SK-N-SH (cell line): ENCODE data around the gene DCHS2. TPM values are rescaled to one million over a fixed set of nuclear protein-coding genes. Genes with fewer than 3 reads are reported as not detected.

ENCODE experiments used
- CTCF ChIA-PET: fragments of 300-600, 350-600 bp; formaldehyde crosslinking; extraction: SDS; loops from one replicate; lab custom pipeline; 2021; lab: Yijun Ruan, JAX
- POLR2A ChIA-PET: fragments of 350-600 bp; sonication (Branson Sonifier 250); formaldehyde crosslinking; extraction: SDS; loops from one replicate; lab custom pipeline; 2020; ENCODE audit warnings: antibody characterized with exemption, inconsistent platforms; lab: Yijun Ruan, JAX
- DNase-seq: peaks from one replicate; pipeline ENCODE4 v3.0.0; 2012
- H2AFZ ChIP-seq: fragments of 200-600 bp; sonication (generic); 2 replicates; pipeline ENCODE4 v1.8.1; 2016; ENCODE audit warnings: antibody characterized with exemption, mild to moderate bottlenecking, low read depth
- H3F3A ChIP-seq: fragments of 200-600 bp; sonication (generic); replicated peaks from 2 replicates; pipeline ENCODE3; 2016; ENCODE audit warnings: antibody characterized with exemption, mild to moderate bottlenecking; ENCODE audit not compliant: insufficient read depth
- H3K27ac ChIP-seq, 2 experiments: fragments of 200-500 bp in 1 of 2; fragments of 200-600 bp in 1 of 2; sonication (Bioruptor generic) in 1 of 2; sonication (generic), shearing (Covaris generic) in 1 of 2; 2 replicates each; pipeline versions ENCODE4 v1.5.1 to v1.6.1; 2014 to 2016; ENCODE audit warnings: low read depth in 2 of 2, inconsistent platforms in 1 of 2, low read length in 1 of 2, mild to moderate bottlenecking in 1 of 2, mixed read lengths in 1 of 2
- H3K27me3 ChIP-seq: fragments of 200-600 bp; sonication (generic), shearing (Covaris generic); 2 replicates; pipeline ENCODE4 v1.6.1; 2016; ENCODE audit warnings: mixed run types; ENCODE audit not compliant: insufficient read depth
- H3K36me3 ChIP-seq, 2 experiments: fragments of 200-500 bp in 1 of 2; fragments of 200-600 bp in 1 of 2; sonication (Bioruptor generic) in 1 of 2; sonication (generic) in 1 of 2; replicated peaks in 1 of 2; 2 replicates each; pipeline versions ENCODE3 to v1.5.1; 2014 to 2016; ENCODE audit warnings: low read length in 1 of 2, mild to moderate bottlenecking in 1 of 2; ENCODE audit not compliant: insufficient read depth in 2 of 2, control insufficient read depth in 1 of 2
- H3K4me1 ChIP-seq, 2 experiments: fragments of 200-500 bp in 1 of 2; fragments of 200-600 bp in 1 of 2; sonication (Bioruptor generic) in 1 of 2; sonication (generic), shearing (Covaris generic) in 1 of 2; 2 replicates each; pipeline versions ENCODE4 v1.5.1 to v1.6.1; 2014 to 2016; ENCODE audit warnings: low read depth in 1 of 2, low read length in 1 of 2, mixed run types in 1 of 2; ENCODE audit not compliant: insufficient read depth in 2 of 2, control insufficient read depth in 1 of 2
- H3K4me2 ChIP-seq: fragments of 200-600 bp; sonication (generic), shearing (Covaris generic); 2 replicates; pipeline ENCODE4 v1.6.1; 2017; ENCODE audit warnings: mixed run types
- H3K4me3 ChIP-seq, 2 experiments: fragments of 200-500 bp in 1 of 2; fragments of 200-600 bp in 1 of 2; sonication (Bioruptor generic) in 1 of 2; sonication (generic), shearing (Covaris generic) in 1 of 2; 2 replicates each; pipeline versions ENCODE4 v1.5.1 to v1.8.1; 2014 to 2016; ENCODE audit warnings: low read depth in 2 of 2, inconsistent platforms in 1 of 2, low read length in 1 of 2, mild to moderate bottlenecking in 1 of 2, mixed read lengths in 1 of 2, moderate library complexity in 1 of 2
- H3K79me2 ChIP-seq: fragments of 200-600 bp; sonication (generic); 2 replicates; pipeline ENCODE4 v1.8.1; 2017; ENCODE audit warnings: mild to moderate bottlenecking; ENCODE audit not compliant: insufficient read depth
- H3K9ac ChIP-seq: fragments of 200-600 bp; sonication (generic); 2 replicates; pipeline ENCODE4 v1.6.1; 2017; ENCODE audit warnings: mixed run types
- H3K9me2 ChIP-seq: fragments of 200-600 bp; sonication (generic); 2 replicates; pipeline ENCODE4 v1.6.1; 2017; ENCODE audit warnings: mixed run types
- H3K9me3 ChIP-seq: fragments of 200-600 bp; sonication (generic); 2 replicates; pipeline ENCODE4 v1.6.1; 2017; ENCODE audit warnings: mixed run types, mild to moderate bottlenecking, moderate library complexity
- H4K20me1 ChIP-seq: fragments of 200-600 bp; sonication (generic); 2 replicates; pipeline ENCODE4 v1.6.1; 2017; ENCODE audit warnings: mild to moderate bottlenecking, mixed run types; ENCODE audit not compliant: insufficient read depth
- CHD2 ChIP-seq: fragments of 150-350 bp; IDR thresholded peaks from 2 replicates; pipeline ENCODE4 v1.6.1; 2018; ENCODE audit warnings: low read length; ENCODE audit not compliant: partially characterized antibody
- CTCF ChIP-seq: fragments of 200-600 bp; sonication (generic); IDR thresholded peaks from 2 replicates; pipeline ENCODE4 v1.6.1; 2017; ENCODE audit warnings: antibody characterized with exemption, mild to moderate bottlenecking, moderate library complexity
- ELF1 ChIP-seq: IDR thresholded peaks from 2 replicates; pipeline ENCODE4 v1.4.0; 2012
- FOXJ3 ChIP-seq: sonication (generic); formaldehyde crosslinking; IDR thresholded peaks from 2 replicates; pipeline ENCODE4 v1.5.1; 2020; ENCODE audit warnings: mild to moderate bottlenecking, missing genetic modification reagents
- FOXM1 ChIP-seq: IDR thresholded peaks from 2 replicates; pipeline ENCODE4 v1.4.0; 2012; ENCODE audit warnings: low read depth, mild to moderate bottlenecking
- JUND ChIP-seq: IDR thresholded peaks from 2 replicates; pipeline ENCODE4 v1.4.0; 2012
- MEF2A ChIP-seq: IDR thresholded peaks from 2 replicates; pipeline ENCODE4 v1.4.0; 2012; ENCODE audit warnings: low read depth, borderline replicate concordance
- MXI1 ChIP-seq: IDR thresholded peaks from 2 replicates; pipeline ENCODE4 v1.6.1; 2012; ENCODE audit warnings: mild to moderate bottlenecking, low read depth, low read length, improper control_type of control experiment
- NRF1 ChIP-seq: IDR thresholded peaks from 2 replicates; pipeline ENCODE4 v1.6.1; 2012; ENCODE audit warnings: low read depth, mild to moderate bottlenecking, low read length
- PBX3 ChIP-seq: IDR thresholded peaks from 2 replicates; pipeline ENCODE4; 2012
- POLR2AphosphoS5 ChIP-seq: IDR thresholded peaks from 2 replicates; pipeline ENCODE4 v1.6.1; 2012; ENCODE audit warnings: low read depth, low read length
- RFX5 ChIP-seq: IDR thresholded peaks from 2 replicates; pipeline ENCODE4 v1.6.1; 2012; ENCODE audit warnings: mild to moderate bottlenecking, improper control_type of control experiment, low read length
- RXRA ChIP-seq: IDR thresholded peaks from 2 replicates; pipeline ENCODE4 v1.4.0; 2012; ENCODE audit warnings: low read depth, mild to moderate bottlenecking, borderline replicate concordance
- SIN3A ChIP-seq: IDR thresholded peaks from 2 replicates; pipeline ENCODE4 v1.6.1; 2012; ENCODE audit warnings: low read depth, mild to moderate bottlenecking, low read length, moderate library complexity, borderline replicate concordance
- USF1 ChIP-seq: IDR thresholded peaks from 2 replicates; pipeline ENCODE4 v1.4.0; 2012; ENCODE audit warnings: low read depth, borderline replicate concordance
- YY1 ChIP-seq: IDR thresholded peaks from 2 replicates; pipeline ENCODE4 v1.4.0; 2012; ENCODE audit warnings: low read depth, mild to moderate bottlenecking
- WGBS: methylation state at CpG from one replicate; pipeline ENCODE4 v1.1.6; 2017; ENCODE audit warnings: low lambda C conversion rate; 5-methylcytosine and 5-hydroxymethylcytosine counted together
- polyA plus RNA-seq, 3 experiments: library from polyadenylated mRNA; depleted of rRNA; stranded (reverse); fragments of >200 nt; gene quantifications; 2 replicates each; pipeline ENCODE4 v1.2.3, GENCODE V29; 2012

DCHS2 gene
- polyA plus RNA-seq, 1 of the 3 experiments (the other 2 are of a cell fraction): not detected

- TF ChIP-seq USF1: no peak
Observed at GRCh38 chr4:154312246-154312645, 179.4 kb downstream of the DCHS2 start (continued).

GRCh38 chr4:154310578-154310977 lies 181.0 kb downstream of the DCHS2 start:
- no peaks in the 10 kb centered on the region for H3K36me3 ChIP-seq
- H3K79me2 ChIP-seq: no peaks in the 10 kb centered on the region
- no peak overlapping the region for H2AFZ ChIP-seq
- H3K4me2 ChIP-seq: no peak overlapping the region
- H3K4me1 ChIP-seq: no peaks in the 10 kb centered on the region
- no peak for DNase-seq
- POLR2A ChIA-PET: no interaction called here
- H3K27me3 ChIP-seq: no peaks in the 10 kb centered on the region
- TF ChIP-seq MEF2A (no peak), YY1 (no peak), JUND (no peak), RFX5 (no peak), NRF1 (no peak), POLR2AphosphoS5 (no peak)
- H3K9me2 ChIP-seq: no peaks in the 10 kb centered on the region
- H4K20me1 ChIP-seq: no peaks in the 10 kb centered on the region
- H3K9me3 ChIP-seq: no peaks in the 10 kb centered on the region
- CTCF ChIA-PET: no interaction called here
- no peaks in the 10 kb centered on the region for H3F3A ChIP-seq
- no peak overlapping the region for H3K9ac ChIP-seq
- no peak overlapping the region for H3K27ac ChIP-seq
- no peak overlapping the region for H3K4me3 ChIP-seq

- no peaks in the 10 kb centered on the region for H3K9me2 ChIP-seq
- no peak overlapping the region for H3K4me2 ChIP-seq
- no peaks in the 10 kb centered on the region for H4K20me1 ChIP-seq
- no peaks in the 10 kb centered on the region for H3K79me2 ChIP-seq
- H3F3A ChIP-seq: no peaks in the 10 kb centered on the region
- ChIA-PET POLR2A (no interaction called here), CTCF (no interaction called here)
- H3K27me3 ChIP-seq: no peaks in the 10 kb centered on the region
- H3K9me3 ChIP-seq: no peaks in the 10 kb centered on the region
- 6% methylated on average over 1 of the region's 1 CpG for WGBS
- H2AFZ ChIP-seq: no peak overlapping the region
- TF ChIP-seq MEF2A (no peak), SIN3A (no peak), NRF1 (no peak), RXRA (no peak)
- no peak overlapping the region for H3K27ac ChIP-seq
- no peaks in the 10 kb centered on the region for H3K4me1 ChIP-seq
- H3K36me3 ChIP-seq: no peaks in the 10 kb centered on the region
- H3K9ac ChIP-seq: no peak overlapping the region
- no peak overlapping the region for H3K4me3 ChIP-seq
- DNase-seq: no peak
Observed at GRCh38 chr4:154308207-154308606, 183.4 kb downstream of the DCHS2 start.

GRCh38 chr4:154307451-154307850 lies 184.1 kb downstream of the DCHS2 start:
- H3F3A ChIP-seq: no peaks in the 10 kb centered on the region
- no peaks in the 10 kb centered on the region for H4K20me1 ChIP-seq
- no peaks in the 10 kb centered on the region for H3K9me3 ChIP-seq
- no peaks in the 10 kb centered on the region for H3K79me2 ChIP-seq
- H3K4me2 ChIP-seq: no peak overlapping the region
- 5% methylated on average over 3 of the region's 3 CpGs for WGBS
- no peaks in the 10 kb centered on the region for H3K27me3 ChIP-seq
- H3K4me1 ChIP-seq: no peaks in the 10 kb centered on the region
- no peaks in the 10 kb centered on the region for H3K36me3 ChIP-seq
- H2AFZ ChIP-seq: no peak overlapping the region
- H3K9me2 ChIP-seq: no peaks in the 10 kb centered on the region
- ChIA-PET CTCF (no interaction called here), POLR2A (no interaction called here)
- no peak overlapping the region for H3K27ac ChIP-seq
- DNase-seq: no peak
- no peak overlapping the region for H3K4me3 ChIP-seq
- H3K9ac ChIP-seq: no peak overlapping the region
- TF ChIP-seq PBX3 (no peak), YY1 (no peak), FOXM1 (no peak), ELF1 (no peak), MEF2A (no peak), MXI1 (no peak), CHD2 (no peak), FOXJ3 (no peak), USF1 (no peak), CTCF (no peak)
